MM.1S (cell line): ENCODE results near the gene ENDOV.

Experiments
- DNase-seq: peaks from one replicate; pipeline ENCODE4 v3.0.0-alpha.2; 2015
- H2AFZ ChIP-seq: fragments of 300-600 bp; sonication (generic); 2 replicates; pipeline ENCODE4 v1.6.0; 2016; ENCODE audit warnings: antibody characterized with exemption, low read length
- H3F3A ChIP-seq: fragments of 300-600 bp; sonication (generic); 2 replicates; pipeline ENCODE4 v1.6.1; 2016; ENCODE audit warnings: mild to moderate bottlenecking, antibody characterized with exemption, low read length, moderate library complexity, mixed read lengths; ENCODE audit not compliant: insufficient read depth
- H3K27ac ChIP-seq: fragments of 300-600 bp; sonication (generic); 2 replicates; pipeline ENCODE4 v1.5.1; 2016; ENCODE audit warnings: mild to moderate bottlenecking, low read length
- H3K27me3 ChIP-seq: fragments of 300-600 bp; sonication (generic); replicated peaks from 2 replicates; pipeline ENCODE4 v1.6.0; 2016; ENCODE audit warnings: low read length; ENCODE audit not compliant: insufficient read depth
- H3K36me3 ChIP-seq: fragments of 300-600 bp; sonication (generic); replicated peaks from 2 replicates; pipeline ENCODE4 v1.6.1; 2016; ENCODE audit warnings: mild to moderate bottlenecking, low read length, mixed read lengths; ENCODE audit not compliant: insufficient read depth
- H3K4me1 ChIP-seq: fragments of 300-600 bp; sonication (generic); 2 replicates; pipeline ENCODE4 v1.6.1; 2016; ENCODE audit warnings: low read length, mixed read lengths
- H3K4me2 ChIP-seq: fragments of 300-600 bp; sonication (generic); 2 replicates; pipeline ENCODE4 v1.6.0; 2016; ENCODE audit warnings: low read depth, low read length
- H3K4me3 ChIP-seq: fragments of 300-600 bp; sonication (generic); 2 replicates; pipeline ENCODE4 v1.5.1; 2016; ENCODE audit warnings: low read length, mixed read lengths
- H3K79me2 ChIP-seq: fragments of 300-600 bp; sonication (generic); 2 replicates; pipeline ENCODE4 v1.6.1; 2016; ENCODE audit warnings: mixed run types, low read length, mixed read lengths
- H3K9ac ChIP-seq: fragments of 300-600 bp; sonication (generic); 2 replicates; pipeline ENCODE4 v1.6.1; 2016; ENCODE audit warnings: low read length, mixed read lengths
- H3K9me2 ChIP-seq: fragments of 300-600 bp; sonication (generic); replicated peaks from 2 replicates; pipeline ENCODE4 v1.6.1; 2016; ENCODE audit warnings: mild to moderate bottlenecking, low read length, mixed read lengths; ENCODE audit not compliant: insufficient read depth
- H3K9me3 ChIP-seq: fragments of 300-600 bp; sonication (generic); replicated peaks from 2 replicates; pipeline ENCODE4 v1.6.1; 2016; ENCODE audit warnings: mild to moderate bottlenecking, low read length, mixed read lengths; ENCODE audit not compliant: insufficient read depth
- H4K20me1 ChIP-seq: fragments of 300-600 bp; sonication (generic); 2 replicates; pipeline ENCODE4 v1.6.1; 2016; ENCODE audit warnings: mild to moderate bottlenecking, low read length, moderate library complexity, mixed read lengths; ENCODE audit not compliant: insufficient read depth
- EZH2 ChIP-seq: fragments of 300-600 bp; sonication (generic); optimal IDR thresholded peaks from 2 replicates; pipeline ENCODE3; 2017; ENCODE audit warnings: low read depth, mild to moderate bottlenecking, antibody characterized with exemption, low read length, mixed read lengths
- EZH2phosphoT487 ChIP-seq: fragments of 300-600 bp; sonication (generic); IDR thresholded peaks from 2 replicates; pipeline ENCODE4 v1.6.1; 2018; ENCODE audit warnings: antibody characterized with exemption, low read length
- TF ChIP-seq, protein P1 (sequence below): fragments of 300-600 bp; sonication (generic); IDR thresholded peaks from 2 replicates; pipeline ENCODE4 v1.5.1; 2016; ENCODE audit warnings: antibody characterized with exemption, low read length, mixed read lengths

The ENDOV gene

DNA sequence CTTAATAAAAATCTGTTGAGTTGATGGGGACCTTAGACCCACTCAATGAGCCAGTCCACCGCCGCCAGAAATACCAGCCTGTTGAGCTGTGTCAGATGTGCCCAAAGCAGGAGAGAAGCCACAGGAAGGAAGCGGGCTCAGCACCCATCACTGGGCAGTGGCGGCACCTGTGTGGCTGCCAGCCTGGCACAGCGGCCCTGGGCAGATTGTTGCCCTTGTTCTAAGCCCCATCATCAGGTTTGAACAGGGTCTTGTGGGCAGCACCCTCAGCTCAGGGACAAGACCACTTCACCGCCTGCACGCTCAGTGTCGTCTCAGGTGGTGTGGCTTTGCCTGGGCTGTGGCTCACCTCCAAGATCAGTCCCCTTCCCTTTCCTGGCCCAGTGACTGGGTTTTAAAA, 9.3 kb downstream of the ENDOV start:
- H3K4me3 ChIP-seq = no peak overlapping the region
- no peaks in the 10 kb centered on the region for H3K9me3 ChIP-seq
- no peak overlapping the region for H2AFZ ChIP-seq
- no peaks in the 10 kb centered on the region for H3K79me2 ChIP-seq
- peaks cover 41% of the 10 kb centered on the region for H3K27me3 ChIP-seq
- TF ChIP-seq, protein P1, sequence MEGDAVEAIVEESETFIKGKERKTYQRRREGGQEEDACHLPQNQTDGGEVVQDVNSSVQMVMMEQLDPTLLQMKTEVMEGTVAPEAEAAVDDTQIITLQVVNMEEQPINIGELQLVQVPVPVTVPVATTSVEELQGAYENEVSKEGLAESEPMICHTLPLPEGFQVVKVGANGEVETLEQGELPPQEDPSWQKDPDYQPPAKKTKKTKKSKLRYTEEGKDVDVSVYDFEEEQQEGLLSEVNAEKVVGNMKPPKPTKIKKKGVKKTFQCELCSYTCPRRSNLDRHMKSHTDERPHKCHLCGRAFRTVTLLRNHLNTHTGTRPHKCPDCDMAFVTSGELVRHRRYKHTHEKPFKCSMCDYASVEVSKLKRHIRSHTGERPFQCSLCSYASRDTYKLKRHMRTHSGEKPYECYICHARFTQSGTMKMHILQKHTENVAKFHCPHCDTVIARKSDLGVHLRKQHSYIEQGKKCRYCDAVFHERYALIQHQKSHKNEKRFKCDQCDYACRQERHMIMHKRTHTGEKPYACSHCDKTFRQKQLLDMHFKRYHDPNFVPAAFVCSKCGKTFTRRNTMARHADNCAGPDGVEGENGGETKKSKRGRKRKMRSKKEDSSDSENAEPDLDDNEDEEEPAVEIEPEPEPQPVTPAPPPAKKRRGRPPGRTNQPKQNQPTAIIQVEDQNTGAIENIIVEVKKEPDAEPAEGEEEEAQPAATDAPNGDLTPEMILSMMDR = no peak
- TF ChIP-seq EZH2 = no peak
- no peak for TF ChIP-seq EZH2phosphoT487
- no peaks in the 10 kb centered on the region for H3F3A ChIP-seq
- no peaks in the 10 kb centered on the region for H4K20me1 ChIP-seq
- H3K4me1 ChIP-seq = no peaks in the 10 kb centered on the region
- peak; percentile 20 for DNase-seq
- no peaks in the 10 kb centered on the region for H3K9me2 ChIP-seq
- no peak overlapping the region for H3K4me2 ChIP-seq
- H3K36me3 ChIP-seq = no peaks in the 10 kb centered on the region
- no peak overlapping the region for H3K9ac ChIP-seq
- no peak overlapping the region for H3K27ac ChIP-seq

DNA sequence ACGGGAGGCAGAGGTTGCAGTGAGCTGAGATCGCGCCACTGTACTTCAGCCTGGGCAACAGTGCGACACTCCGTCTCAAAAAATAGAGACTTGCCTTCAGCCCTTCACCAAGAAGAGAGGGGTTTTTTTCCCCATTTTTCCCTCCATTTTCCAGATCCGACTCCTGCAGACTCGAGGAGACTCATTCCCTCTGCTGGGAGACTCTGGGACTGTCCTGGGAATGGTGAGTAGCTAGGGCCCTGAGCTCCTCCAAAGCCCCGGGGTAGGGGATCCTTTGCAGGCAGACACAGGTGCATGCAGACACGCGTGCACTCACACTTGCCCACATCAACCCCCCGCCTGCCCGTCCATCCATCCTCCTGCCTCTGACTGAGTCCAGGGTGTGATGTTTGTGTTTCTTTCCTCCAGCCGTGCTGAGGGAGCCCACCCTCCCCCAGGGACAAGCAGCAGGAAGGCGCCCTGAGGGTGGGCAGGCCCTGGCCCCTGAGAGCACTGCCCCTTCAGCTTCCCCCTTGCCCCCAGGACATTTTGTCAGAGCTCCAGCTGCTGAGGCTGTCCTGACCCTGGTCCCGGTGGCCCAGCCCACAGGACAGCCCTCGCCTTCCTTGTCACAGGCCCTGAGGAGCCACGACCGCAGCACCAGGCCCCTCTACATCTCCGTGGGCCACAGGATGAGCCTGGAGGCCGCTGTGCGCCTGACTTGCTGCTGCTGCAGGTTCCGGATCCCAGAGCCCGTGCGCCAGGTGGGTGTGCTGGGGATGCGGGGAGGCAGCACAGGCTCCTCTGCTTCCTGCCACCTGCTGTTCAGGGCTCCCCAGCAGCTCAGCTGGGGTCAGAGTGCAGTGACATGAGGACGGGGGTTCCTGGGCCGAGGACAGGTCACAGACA, 10.2 kb downstream of the ENDOV start:
- Histone ChIP-seq H3K27ac (no peak overlapping the region), H3K27me3 (peaks cover 49% of the 10 kb centered on the region), H3K36me3 (no peaks in the 10 kb centered on the region), H3K4me2 (no peak overlapping the region), H3K79me2 (no peaks in the 10 kb centered on the region), H2AFZ (no peak overlapping the region), H3K4me3 (no peak overlapping the region), H3K9me3 (no peaks in the 10 kb centered on the region), H3K9me2 (no peaks in the 10 kb centered on the region), H3K4me1 (no peaks in the 10 kb centered on the region), H4K20me1 (no peaks in the 10 kb centered on the region), H3K9ac (no peak overlapping the region), H3F3A (no peaks in the 10 kb centered on the region)
- no peak for DNase-seq
- TF ChIP-seq, protein P1 = no peak

DNA sequence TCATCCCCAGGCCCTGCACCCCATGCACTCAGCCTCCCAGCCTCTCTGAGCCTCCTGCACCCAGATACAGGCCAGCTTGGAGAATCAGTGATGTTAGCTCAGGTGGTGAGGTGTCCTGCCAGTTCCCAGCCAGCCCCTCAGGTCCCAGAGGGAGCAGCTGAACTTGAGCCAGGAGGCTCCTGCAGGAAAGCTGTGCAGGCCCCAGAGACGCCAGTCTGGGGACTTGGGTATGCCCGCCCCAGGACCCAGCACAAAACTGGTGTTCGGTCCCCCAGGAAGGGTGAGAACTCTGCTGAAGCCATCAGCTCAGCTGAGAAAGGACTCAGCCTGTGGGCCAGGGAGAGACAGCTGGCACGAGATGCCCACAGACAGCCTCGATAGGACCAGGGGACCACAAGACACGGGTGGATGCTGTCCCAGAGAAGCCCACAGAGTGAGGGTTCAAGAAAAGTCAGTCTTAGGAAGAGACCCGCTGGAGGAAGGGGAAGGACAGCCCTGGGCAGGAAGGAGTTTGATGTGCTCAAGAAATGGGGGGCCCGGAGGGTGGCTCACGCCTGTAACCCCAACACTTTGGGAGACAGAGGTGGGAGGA, 11.0 kb downstream of the ENDOV start:
- DNase-seq = no peak
- Histone ChIP-seq H3K36me3 (no peaks in the 10 kb centered on the region), H3K9me3 (no peaks in the 10 kb centered on the region), H3K79me2 (no peaks in the 10 kb centered on the region), H3K9me2 (no peaks in the 10 kb centered on the region), H3K4me2 (no peak overlapping the region), H4K20me1 (no peaks in the 10 kb centered on the region), H2AFZ (no peak overlapping the region), H3K4me3 (no peak overlapping the region), H3K4me1 (no peaks in the 10 kb centered on the region), H3K27me3 (peaks cover 57% of the 10 kb centered on the region), H3K9ac (no peak overlapping the region), H3F3A (no peaks in the 10 kb centered on the region), H3K27ac (no peak overlapping the region)
- TF ChIP-seq EZH2phosphoT487 (no peak), EZH2 (no peak)
- TF ChIP-seq, protein P1 = no peak
